ENCODE results near the gene AMIGO1.

AMIGO1 gene

GRCh38 chr1:109509176-109510134, at the start of gene AMIGO1:
Gene AMIGO1 (minus strand): TSS chr1:109509727. CDS start chr1:109508912, 815 bp downstream.
- H3K36me3 ChIP-seq (replicated peaks) = no peaks in the 10 kb centered on the region
- peak within 1 kb of the TSS; percentile 63 for H3K4me3 ChIP-seq (ENCODE audit: low read depth, low read length)
- peaks cover 8% of the 10 kb centered on the region for H3K27me3 ChIP-seq (replicated peaks)
- H3K27ac ChIP-seq = no peak within 1 kb of the TSS
- TF ChIP-seq CTCF (IDR thresholded peaks at IDR 0.05; ENCODE audit: low read depth, low read length, missing control alignments) = no peak
- in situ Hi-C loops (cut with HindIII; ENCODE audit: low pct_ligation_motif_present, low sequenced_read_pairs) = no loop called here
- no peak for DNase-seq

- in situ Hi-C loops (cut with HindIII; ENCODE audit: low pct_ligation_motif_present, low sequenced_read_pairs) = no loop called here
- Histone ChIP-seq H3K36me3 (replicated peaks) (no peaks in the 10 kb centered on the region), H3K27ac (no peak overlapping the region), H3K27me3 (replicated peaks) (no peaks in the 10 kb centered on the region), H3K4me3 (ENCODE audit: low read depth, low read length) (no peak overlapping the region)
- DNase-seq = no peak
- TF ChIP-seq CTCF (IDR thresholded peaks at IDR 0.05; ENCODE audit: low read depth, low read length, missing control alignments) = no peak
Observed at GRCh38 chr1:109557520-109557919, 48.0 kb upstream of the AMIGO1 start.

- H3K4me3 ChIP-seq (ENCODE audit: low read depth, low read length) = no peak overlapping the region
- H3K36me3 ChIP-seq (replicated peaks) = no peaks in the 10 kb centered on the region
- no peak for DNase-seq
- H3K27ac ChIP-seq = no peak overlapping the region
- H3K27me3 ChIP-seq (replicated peaks) = no peaks in the 10 kb centered on the region
- in situ Hi-C loops (cut with HindIII; ENCODE audit: low pct_ligation_motif_present, low sequenced_read_pairs) = no loop called here
- TF ChIP-seq CTCF (IDR thresholded peaks at IDR 0.05; ENCODE audit: low read depth, low read length, missing control alignments) = no peak
Observed at GRCh38 chr1:109556563-109556962, 47.0 kb upstream of the AMIGO1 start.

GRCh38 chr1:109548321-109549267, 39.1 kb upstream of the AMIGO1 start, which contains the start of gene GNAI3:
Gene GNAI3 (plus strand): TSS chr1:109548615. CDS start chr1:109548721, 106 bp downstream.
- no peak for TF ChIP-seq CTCF (IDR thresholded peaks at IDR 0.05; ENCODE audit: low read depth, low read length, missing control alignments)
- peak; percentile 95 for DNase-seq

GRCh38 chr1:109547463-109548320, 38.2 kb upstream of the AMIGO1 start:
- in situ Hi-C loops (cut with HindIII; ENCODE audit: low pct_ligation_motif_present, low sequenced_read_pairs) = no loop called here
- no peaks in the 10 kb centered on the region for H3K36me3 ChIP-seq (replicated peaks)
- H3K27ac ChIP-seq = peak overlapping the region; percentile 77
- TF ChIP-seq CTCF (IDR thresholded peaks at IDR 0.05; ENCODE audit: low read depth, low read length, missing control alignments) = no peak
- H3K27me3 ChIP-seq (replicated peaks) = no peaks in the 10 kb centered on the region
- no peak for DNase-seq
- peak overlapping the region; percentile 97 for H3K4me3 ChIP-seq (ENCODE audit: low read depth, low read length)

More at GRCh38 chr1:109548321-109549267, 39.1 kb upstream of the AMIGO1 start, which contains the start of gene GNAI3:
- in situ Hi-C loops (cut with HindIII; ENCODE audit: low pct_ligation_motif_present, low sequenced_read_pairs) = no loop called here
- peak within 1 kb of the TSS; percentile 77 for H3K27ac ChIP-seq
- H3K4me3 ChIP-seq (ENCODE audit: low read depth, low read length) = peak within 1 kb of the TSS; percentile 97
- H3K27me3 ChIP-seq (replicated peaks) = no peaks in the 10 kb centered on the region
- no peaks in the 10 kb centered on the region for H3K36me3 ChIP-seq (replicated peaks)

Measured in brain microvascular endothelial cell (primary cell).